Measurements from ENCODE around the gene CCDC188. TPM values are rescaled to one million over a fixed set of nuclear protein-coding genes. Genes with fewer than 3 reads are reported as not detected.

CCDC188 gene
- total and polyA plus RNA-seq, 9 of the 15 experiments (the other 6 are each of a cell fraction or from before 2014, with no cell fraction given) = not detected

DNA sequence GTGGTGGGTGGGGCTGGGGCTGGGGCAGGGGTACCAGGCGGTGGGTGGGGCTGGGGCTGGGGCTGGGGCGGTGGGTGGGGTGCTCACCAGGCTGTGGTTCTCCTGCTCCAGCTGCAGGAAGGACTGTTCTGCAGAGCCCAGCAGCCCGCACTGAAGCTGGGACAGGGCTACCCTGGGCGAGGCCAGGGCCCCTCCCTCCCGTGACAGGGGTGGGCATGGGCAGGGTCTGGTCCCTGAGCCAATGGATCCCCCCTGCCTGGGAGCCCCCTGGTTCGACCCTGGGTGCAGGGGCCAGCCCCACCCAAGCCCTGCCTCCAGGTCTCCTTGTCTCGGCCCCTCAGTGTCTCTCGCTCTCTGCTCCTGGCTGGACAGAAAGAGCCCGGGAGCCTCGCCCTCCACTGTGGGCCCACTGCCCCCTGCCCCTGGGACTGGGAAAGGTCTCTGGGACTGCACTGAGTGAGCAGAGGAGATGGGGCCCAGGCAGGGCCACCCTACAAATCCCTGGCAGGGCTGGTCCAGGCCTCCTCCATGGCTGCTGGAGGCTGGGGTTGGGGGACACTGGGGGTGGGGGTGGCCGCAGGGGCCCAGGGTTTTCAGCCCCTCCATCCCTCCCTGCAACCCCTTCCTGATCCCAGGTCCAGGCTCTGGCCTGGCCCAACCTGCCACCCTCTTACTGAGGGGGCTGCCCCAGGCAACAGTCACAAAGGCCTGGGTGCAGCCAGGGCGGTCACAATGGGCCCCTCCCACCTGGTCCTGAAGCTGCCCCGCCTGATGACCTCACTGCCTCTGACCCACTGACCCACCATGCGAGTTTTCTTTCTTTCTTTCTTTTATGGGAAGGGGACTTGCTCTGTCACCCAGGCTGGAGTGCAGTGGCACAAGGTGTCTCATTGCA lies at the start of gene CCDC188 (continued):
- TF ChIP-seq, protein P1, sequence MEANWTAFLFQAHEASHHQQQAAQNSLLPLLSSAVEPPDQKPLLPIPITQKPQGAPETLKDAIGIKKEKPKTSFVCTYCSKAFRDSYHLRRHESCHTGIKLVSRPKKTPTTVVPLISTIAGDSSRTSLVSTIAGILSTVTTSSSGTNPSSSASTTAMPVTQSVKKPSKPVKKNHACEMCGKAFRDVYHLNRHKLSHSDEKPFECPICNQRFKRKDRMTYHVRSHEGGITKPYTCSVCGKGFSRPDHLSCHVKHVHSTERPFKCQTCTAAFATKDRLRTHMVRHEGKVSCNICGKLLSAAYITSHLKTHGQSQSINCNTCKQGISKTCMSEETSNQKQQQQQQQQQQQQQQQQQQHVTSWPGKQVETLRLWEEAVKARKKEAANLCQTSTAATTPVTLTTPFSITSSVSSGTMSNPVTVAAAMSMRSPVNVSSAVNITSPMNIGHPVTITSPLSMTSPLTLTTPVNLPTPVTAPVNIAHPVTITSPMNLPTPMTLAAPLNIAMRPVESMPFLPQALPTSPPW (CRISPR knock-in tag; IDR thresholded peaks at IDR 0.05) = no peak
- no peak for TF ChIP-seq SREBF1 (IDR thresholded peaks at IDR 0.05; ENCODE audit: borderline replicate concordance, low read depth, low read length)
- TF ChIP-seq CBX8 (IDR thresholded peaks at IDR 0.05; ENCODE audit: borderline replicate concordance, extremely low read depth, low read depth, low read length, poor library complexity, severe bottlenecking) = no peak
- no peak for TF ChIP-seq HDAC3 (IDR thresholded peaks at IDR 0.05; ENCODE audit: borderline replicate concordance, partially characterized antibody)
- TF ChIP-seq DPF2 (IDR thresholded peaks at IDR 0.05) = no peak
- TF ChIP-seq HIVEP1 (CRISPR knock-in tag; IDR thresholded peaks at IDR 0.05) = no peak
- no peak for TF ChIP-seq ZNF239 (CRISPR knock-in tag; IDR thresholded peaks at IDR 0.05)
- no peak for TF ChIP-seq CAMTA2 (CRISPR knock-in tag; conservative IDR thresholded peaks at IDR 0.05)
- TF ChIP-seq HDAC2 (IDR thresholded peaks at IDR 0.05) = no peak
- TF ChIP-seq MTA1 (IDR thresholded peaks at IDR 0.05; ENCODE audit: borderline replicate concordance) = no peak
- no peak for TF ChIP-seq ZKSCAN8 (CRISPR knock-in tag; IDR thresholded peaks at IDR 0.05)
- TF ChIP-seq SMARCA5 (IDR thresholded peaks at IDR 0.05) = no peak
- TF ChIP-seq, protein P2, sequence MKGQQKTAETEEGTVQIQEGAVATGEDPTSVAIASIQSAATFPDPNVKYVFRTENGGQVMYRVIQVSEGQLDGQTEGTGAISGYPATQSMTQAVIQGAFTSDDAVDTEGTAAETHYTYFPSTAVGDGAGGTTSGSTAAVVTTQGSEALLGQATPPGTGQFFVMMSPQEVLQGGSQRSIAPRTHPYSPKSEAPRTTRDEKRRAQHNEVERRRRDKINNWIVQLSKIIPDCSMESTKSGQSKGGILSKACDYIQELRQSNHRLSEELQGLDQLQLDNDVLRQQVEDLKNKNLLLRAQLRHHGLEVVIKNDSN (CRISPR knock-in tag; IDR thresholded peaks at IDR 0.05) = peak; percentile 39; the same call in 1 of the 2 replicates
- no peak for TF ChIP-seq ZFP36 (IDR thresholded peaks at IDR 0.05; ENCODE audit: low read depth, low read length, partially characterized antibody)
- TF ChIP-seq CHCHD3 (CRISPR knock-in tag; IDR thresholded peaks at IDR 0.05) = no peak
- no peak for TF ChIP-seq MTA3 (IDR thresholded peaks at IDR 0.05; ENCODE audit: borderline replicate concordance)
- TF ChIP-seq GABPB2 (CRISPR knock-in tag; conservative IDR thresholded peaks at IDR 0.05) = no peak
- no peak for TF ChIP-seq ZNF507 (tag; conservative IDR thresholded peaks at IDR 0.05)
- no peak for TF ChIP-seq SP1 (CRISPR knock-in tag; IDR thresholded peaks at IDR 0.05)
- no peak for TF ChIP-seq SRF (CRISPR knock-in tag; IDR thresholded peaks at IDR 0.05)
